Measurements from ENCODE around the gene ACOXL.
"Not testable (repeated sequence)": the region's sequence is repeated elsewhere in the genome, so short reads cannot be mapped to it uniquely, and the experiment has no call there.

The ACOXL gene

DNA sequence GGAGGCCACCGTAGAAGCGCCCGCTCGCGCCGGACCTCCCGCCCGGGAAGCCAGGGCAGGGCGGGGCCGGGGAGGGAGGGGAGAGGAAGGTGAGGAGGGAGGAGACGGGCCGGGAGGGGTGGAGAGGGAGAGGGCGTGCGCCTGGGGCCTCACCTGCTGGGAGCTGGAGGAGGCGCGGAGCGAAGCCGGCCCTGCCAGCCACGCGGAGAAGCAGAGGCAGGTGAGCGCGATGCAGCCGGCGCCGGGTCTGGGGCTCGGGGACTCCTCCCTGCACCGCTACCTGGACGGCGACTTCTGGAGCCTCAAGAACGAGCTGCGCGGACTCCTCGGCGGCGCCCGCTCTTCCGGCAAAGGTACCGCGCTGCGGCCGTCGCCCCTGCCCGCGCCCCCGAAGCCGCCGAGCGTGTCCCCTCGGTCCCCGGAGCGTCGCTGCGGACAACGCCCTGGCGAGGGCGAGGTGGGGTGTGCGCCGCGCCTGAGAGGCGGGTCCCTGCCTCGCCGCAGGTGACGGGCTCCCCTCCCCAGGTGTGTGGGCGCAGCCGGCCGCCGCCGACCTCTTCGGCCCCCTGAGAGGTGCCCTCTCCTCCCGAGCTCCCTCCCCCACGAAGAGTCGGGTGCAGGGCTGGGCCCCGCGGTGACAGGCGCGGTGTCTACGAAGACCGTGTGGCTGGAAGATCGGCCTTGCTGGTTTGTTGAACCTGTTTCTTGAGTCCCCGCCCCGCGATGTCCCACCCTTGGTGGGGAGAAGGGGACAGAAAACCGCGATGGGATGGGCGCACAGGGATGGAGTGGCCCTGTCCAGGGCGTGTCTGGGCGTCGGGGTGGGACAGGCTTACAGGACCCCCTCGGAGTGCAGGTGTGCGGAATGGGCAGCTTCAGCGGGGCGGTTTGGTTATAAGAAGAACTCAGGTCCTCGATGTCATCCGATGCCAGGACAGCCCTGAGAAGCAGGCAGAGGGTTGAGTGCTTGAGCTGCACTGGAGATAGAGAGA is at the start of gene ACOXL:
Gene ACOXL, plus strand, starts transcription at position 152 of the 992 bp plus-strand sequence. CDS start 35,817 bp downstream, outside the sequence.
- no peak for DNase-seq

DNA sequence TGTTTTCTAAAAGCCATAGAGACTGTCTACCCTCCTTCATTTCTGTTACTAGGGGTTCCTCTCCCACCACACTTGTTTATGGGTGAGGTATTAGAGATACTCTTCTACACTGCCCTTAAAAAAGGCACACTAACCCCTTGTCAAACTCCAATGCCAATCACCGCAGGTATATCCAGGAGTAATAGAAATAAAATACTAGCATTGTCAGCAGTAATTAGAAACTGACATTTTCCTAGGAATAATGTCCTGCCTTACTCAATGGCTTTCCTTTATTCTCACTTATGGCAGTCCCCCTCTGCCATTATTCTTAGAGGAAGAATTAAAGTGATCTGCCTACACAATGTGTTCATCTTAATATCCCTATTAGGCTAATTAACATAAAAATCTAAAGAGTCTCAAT is 49.5 kb upstream of the ACOXL start:
- no peak for DNase-seq

DNA sequence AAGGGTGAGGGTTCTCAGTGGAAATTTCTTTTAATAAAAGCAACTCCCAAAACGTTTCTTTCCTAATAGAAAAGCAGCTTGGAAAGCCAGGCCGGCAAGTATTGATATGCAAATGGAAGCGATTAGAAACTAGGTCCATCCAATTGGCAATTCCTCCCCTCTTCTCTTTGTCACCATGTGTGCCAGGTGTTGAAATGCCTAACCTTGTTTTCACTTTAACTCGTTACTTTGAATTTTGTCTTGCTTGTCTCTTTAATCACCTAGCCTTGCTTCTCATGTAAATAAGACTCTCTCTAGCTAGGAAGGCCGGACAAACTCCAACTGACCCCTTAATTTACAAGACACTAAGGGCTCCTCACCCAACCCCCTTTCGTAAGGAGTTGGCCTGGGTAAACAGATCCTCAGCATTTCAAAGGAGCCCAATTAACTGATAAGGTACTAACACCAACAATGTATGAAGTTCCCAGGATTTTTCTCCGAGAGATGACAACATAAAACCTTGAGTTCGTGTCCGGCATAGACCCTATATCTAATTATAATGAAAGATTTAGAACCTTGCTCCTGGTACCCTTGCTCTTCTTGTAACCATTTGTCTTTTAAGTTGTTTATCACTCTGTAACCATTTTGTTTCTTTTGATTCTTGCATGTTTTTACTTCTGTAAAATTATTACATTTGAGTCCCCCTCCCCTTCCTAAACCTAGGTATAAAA is 44.4 kb upstream of the ACOXL start:
- not testable (repeated sequence) for DNase-seq

DNA sequence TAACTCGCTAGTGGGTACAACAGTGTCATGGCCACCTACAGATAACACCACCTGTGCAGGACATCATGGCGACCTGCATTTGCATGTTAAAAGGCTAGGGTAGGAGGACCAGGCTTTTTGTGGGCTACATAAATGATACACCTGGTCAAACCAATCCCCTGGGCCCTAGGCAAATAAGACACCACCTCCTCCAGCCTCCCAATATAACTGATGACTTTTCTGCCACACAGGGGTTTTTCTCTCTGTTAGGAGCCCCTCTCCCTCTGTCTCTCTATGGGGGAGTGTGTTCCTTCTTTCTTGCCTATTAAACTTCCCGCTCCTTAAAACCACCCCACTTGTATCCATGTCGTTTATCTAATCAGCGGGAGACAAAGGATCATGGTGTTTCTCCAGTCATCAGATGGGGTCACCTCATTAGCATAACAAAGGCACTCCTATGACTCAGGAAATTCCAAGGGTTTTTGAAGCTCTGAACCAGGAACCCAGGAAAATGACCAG is 43.7 kb upstream of the ACOXL start:
- no peak for DNase-seq

DNA sequence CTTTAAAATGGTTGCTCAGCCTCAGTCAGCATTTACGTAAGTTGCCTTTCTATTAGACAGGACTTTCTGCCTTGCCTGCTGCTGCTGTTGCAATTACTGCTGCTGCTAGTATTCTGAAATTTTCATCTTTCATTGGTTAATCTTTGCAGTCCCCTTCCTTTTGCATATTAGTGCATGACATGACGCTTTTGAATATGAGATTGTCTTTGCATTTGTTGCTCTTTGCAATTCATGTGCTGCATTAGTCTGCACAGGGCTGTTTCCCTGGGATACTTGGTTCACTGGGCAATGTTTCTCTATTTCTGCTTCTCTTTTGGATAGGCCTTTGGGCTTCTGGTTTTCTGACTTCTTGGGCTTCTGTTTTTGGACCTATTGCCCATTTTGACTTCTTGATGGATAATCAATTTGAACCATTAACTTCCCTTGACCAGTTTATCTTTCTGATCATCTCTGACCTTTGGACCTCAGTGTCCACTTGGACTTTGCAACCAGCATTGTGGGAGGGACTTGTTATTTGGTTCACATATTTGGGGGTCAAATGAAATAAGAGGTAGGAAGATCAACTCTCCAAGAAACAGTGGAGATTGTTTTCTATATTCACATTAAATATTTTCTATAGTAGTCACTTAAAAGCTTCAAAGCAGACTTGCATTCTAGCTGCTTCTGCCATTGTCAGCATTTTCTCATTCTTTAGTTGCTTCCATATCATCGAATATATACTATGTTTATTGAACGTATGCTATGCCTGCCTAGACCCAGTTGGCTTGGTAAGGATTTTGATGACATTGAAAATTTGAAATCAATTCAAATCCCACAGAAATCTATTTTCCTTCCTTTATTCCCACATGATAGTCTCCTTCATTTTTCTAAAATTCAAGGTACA is 42.0 kb upstream of the ACOXL start:
- DNase-seq = no peak

DNA sequence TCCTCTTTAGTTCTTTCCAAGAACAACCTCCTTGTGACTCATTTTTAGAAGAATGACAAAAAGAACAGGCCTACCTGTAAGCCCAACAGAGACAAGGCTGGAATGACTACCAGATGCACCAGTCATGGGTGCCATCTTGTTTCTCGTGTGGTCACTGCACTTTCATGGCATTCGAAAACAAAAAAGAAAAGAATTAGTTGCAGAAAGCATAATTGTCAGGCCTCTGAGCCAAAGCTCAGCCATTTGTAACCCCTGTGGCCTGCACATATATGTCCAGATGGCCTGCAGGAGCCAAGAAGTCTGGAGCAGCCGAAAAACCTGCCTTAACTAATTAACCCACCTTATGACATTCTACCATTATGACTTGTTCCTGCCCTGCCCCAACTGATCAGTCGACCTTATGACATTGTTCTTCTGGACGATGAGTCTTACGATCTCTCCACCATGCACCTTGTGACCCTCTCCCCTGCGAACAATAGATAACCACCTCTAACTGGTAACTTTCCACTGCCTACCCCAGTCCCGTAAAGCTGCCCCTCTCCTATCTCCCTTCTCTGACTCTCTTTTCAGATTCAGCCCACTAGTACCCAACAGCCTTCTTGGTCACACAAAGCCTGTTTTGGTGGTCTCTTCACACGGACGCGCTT is 40.6 kb upstream of the ACOXL start:
- DNase-seq = no peak

DNA sequence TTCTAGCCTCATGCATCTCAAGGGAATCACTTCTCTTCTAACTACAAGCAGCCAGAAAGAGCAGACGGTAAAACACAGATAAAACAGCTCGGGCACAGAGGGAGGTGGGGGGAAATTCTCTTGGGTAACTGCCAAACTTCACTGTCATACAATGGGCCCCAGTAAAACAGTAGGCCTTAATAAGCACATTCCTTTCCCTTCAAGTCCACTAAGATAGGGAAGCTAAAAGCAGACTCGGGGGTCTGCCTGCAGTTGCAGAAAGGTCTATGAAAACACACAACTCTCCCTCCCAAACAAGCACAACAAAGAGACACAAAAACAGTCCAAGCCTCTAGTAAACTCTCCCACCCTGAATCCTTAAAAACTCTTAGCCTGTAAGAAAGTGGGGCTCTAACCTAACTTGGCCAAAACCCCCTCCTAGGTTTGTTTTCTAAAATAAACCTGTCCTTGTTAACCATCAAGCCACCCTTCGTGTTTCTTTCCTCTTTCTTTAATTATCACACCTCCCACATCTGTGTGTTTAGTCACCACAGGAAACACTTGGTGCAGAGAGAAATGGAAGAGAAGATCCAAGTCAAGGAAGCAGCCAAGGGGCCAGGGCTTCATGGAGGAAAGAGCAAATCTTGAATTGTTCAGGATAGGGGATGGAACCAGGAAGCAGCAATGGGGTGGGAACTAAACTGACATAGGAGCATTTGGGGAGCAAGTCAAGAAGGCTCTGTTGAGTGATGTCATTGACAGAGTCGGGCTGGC is 37.1 kb upstream of the ACOXL start:
- not testable (repeated sequence) for DNase-seq

DNA sequence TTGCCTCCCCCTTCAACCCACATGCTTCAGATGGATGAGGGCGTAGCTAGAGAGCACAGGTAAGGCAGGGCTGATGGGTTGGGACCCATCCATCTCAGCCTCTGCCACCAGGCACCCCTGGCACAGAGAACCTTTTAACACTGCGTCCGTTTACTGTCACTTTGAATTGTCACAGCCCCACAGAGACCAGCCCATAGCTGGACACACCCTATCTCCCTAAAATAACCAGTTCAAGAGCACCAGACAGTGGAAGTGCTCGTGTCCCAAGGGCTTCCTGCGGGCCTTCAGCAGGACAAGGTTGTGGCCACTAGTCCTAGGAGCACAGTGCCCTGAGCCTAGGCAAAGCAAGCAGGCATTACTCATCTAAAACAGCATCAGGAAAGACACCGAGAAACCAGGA is 34.1 kb upstream of the ACOXL start:
- not testable (repeated sequence) for DNase-seq

DNA sequence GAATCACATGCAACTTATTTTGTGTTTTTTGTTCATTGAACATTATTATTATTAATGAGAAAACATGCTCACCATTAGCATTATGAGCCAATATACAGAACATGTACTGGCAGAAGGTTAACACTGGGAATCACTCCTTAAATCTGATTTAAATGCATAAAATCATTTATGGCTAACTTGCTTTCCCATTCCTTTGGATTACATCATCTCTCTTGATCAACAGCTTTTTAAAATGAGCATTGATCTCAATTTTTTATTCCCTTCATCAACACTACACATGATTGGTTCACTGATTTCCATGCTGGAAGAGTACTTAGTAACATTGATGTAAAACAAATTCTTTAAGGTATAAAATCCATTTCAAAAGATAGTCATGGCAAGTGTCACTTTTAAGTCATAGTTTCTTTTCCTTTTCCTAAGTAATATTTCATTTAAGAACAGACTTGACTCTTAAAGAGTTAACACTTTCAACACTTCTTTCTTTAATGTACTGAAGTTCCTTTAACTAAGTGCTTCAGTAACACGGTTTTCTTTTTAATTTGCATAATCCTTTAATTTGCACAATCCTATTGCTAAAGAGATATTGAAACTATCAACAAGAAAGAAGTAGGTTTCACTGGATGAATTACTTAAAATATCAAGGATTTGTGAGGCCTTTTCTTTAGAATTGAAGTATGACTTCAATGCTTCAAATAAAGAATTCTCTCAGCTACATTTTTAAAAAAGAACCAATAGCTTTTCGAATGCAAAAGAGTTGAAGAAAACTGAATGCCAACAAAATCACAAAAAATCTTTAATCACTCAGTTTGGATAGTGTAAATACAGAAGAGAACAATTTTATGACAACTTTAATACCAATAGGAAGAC is 29.6 kb upstream of the ACOXL start:
- no peak for DNase-seq

DNA sequence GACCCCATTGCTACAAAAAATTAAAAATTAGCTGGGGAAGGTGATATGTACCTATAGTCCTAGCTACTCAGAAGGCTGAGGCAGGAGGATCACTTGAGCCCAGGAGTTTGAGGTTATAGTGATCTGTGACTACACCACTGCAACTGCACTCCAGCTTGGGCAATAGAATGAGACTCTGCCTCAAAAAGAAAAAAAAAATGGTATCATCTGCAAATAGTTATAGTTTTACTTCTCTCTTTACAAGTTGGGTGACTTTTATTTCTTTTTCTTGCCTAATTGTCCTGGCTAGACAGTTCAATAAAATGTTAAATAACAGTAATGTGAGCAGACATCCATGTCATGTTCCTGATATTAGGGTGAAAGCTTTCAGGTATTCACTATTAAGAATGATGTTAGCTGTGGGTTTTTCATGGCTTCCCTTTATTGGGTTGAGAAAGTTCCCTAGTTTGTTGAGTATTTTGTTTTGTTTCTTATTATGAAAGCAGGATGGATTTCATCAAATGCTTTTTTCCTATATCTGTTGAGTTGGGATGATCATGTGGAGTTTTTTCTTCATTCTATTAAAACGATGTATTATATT is 24.9 kb upstream of the ACOXL start:
- no peak for DNase-seq

DNA sequence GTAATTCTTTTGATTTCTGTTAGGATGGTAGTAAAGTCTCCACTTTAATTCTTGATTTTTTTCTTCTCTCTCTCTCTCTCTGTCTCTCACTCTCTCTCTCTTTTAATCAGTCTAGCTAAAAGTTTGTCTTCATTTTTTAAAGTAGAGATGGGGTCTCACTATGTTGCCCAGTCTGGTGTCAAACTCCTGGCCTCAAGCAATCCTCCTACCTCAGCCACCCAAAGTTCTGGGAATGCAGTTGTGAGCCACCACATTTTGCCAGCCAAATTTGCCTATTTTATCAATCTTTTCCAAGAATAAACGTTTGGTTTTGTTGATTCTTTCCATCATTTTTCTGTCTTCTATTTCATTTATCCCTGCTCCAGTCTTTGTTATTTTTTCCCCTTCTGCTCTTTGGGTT is 23.9 kb upstream of the ACOXL start:
- DNase-seq = no peak

DNA sequence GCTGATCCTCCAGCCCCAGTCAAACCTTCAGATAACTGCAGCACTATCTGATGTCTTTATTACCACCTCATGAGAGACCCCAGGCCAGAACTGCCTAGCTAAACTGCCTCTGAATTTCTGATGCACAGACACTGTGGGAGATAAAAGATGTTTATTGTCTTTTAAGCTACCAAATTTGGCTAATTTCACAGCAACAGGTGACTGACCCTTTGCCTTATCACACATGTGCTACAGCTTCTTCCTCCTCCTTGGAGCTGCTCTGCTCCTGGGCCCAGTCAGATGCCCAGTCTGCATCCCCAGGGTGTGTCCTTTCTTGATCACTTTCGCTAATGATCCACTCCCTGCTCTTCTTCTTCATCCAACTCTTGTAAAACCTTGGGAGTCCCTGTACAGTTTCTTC is 19.6 kb upstream of the ACOXL start:
- no peak for DNase-seq

DNA sequence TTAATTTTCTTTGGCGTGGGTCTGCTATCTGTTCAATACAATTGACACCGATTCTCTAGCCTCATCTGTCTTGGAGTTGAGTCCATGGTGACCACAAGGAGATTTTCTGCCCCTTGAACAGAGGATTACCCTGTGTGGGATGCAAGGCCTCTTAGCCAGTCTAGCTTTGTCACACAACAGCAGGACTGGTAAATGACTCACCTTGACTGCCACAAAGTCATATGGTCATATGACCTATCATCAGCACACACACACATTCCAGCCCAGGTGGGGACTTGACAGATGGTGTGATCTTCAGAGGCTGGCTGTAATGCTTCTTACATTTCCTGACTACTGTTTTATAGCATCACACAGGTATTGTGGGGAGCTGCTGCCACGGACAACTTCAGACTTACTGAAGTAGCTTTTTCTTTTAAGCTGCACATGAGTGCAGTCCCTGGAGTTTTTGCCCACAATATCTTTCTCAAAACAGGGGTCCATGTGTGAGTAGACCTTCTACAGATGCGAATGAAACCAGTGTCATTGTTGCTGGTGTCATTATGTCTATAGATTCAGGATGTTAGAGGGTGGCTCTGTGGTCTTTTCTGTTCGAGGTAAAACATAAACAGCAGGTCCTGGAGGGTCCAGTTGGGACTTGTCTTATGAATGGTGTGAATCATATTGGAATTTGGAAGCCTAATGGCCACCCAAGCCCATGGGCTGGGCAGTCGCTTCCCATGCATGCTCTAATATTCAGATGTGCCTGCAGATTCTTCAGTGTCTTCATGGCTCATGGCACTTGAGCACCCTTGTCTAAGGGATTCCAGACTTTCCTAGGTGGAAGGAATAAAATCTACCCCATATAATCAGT is 18.6 kb upstream of the ACOXL start:
- no peak for DNase-seq

DNA sequence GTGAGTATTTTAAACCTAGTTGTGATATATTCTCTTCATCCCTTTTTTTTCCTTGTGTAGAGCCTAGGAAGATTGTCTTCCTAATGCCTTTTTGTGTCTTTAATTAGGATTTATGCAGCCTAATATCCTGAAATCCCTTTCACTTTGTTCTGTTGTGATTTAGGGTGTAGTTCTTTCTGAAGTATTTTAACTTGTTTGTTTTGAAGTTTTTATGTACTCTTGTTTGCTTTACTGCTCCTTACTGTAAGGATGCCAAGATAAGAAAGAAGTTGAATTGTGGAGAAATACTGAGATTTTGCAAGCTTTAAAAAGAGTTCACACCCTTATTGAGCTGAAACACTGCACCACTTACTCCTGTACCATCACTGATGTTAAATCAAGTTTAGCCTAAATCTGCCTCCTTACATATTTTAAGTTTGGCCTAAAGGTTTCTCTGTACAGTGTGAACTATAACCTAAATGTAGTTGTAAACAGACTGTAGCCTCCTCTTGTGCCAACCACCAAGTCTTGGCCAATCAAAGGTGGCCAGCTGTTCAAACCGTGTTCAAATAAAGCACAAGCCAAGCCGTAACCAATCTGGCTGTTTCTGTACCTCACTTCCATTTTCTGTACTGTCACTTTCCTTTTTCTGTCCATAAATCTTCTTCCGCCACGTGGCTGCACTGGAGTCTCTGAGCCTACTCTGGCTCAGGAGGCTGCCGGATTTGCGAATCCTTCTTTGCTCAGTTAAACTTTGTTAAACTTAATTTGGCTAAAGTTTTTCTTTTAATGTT is 17.7 kb upstream of the ACOXL start:
- no peak for DNase-seq

DNA sequence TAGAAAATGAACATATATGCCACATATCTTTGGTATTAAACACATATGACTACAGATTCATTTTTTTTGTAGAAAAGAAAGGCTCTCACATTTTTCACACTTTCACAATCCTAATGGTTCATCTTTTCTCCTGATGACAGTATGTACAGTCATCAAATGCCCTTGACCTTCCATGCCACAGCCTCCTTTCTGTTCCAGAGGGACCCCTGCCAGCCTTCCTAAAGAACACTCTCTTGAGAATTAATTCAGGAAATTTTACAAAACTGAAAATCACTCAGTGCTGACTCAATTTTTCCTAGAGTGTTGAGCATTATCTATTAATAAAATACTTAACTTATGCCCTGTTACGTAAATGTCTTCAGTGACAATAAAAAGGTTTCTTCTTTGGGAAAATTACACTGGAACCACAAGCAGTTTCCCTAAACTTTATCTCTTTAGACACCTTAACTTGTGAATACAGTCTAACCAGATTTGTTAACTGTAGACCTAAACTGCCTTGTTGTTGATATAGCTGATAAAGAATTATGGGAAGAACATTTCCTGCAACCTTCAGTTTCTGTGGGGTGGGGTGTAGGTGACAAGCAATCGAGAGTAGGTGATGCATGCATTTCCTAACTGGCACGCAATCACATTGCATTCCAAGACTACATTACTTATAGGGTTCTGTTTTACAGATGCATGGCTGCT is 15.3 kb upstream of the ACOXL start:
- no peak for DNase-seq

DNA sequence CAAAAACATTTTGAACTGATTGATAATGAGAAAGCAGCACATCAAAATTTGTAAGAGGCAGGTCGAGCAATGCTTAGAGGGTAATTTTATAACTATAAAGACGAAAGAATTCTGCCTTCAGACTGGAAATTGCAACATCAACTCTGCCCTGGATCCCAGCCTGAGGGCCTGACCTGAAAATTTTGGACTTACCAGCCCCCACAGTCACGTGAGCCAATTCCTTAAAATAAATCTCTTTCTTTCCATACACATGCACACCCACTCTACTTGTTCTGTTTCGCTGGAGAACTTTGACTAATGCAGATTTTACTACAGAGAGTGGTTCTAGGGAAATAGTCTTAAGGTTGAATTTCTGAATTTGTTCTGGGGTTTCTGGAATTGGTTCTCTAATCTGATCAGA is 14.6 kb upstream of the ACOXL start:
- no peak for DNase-seq

DNA sequence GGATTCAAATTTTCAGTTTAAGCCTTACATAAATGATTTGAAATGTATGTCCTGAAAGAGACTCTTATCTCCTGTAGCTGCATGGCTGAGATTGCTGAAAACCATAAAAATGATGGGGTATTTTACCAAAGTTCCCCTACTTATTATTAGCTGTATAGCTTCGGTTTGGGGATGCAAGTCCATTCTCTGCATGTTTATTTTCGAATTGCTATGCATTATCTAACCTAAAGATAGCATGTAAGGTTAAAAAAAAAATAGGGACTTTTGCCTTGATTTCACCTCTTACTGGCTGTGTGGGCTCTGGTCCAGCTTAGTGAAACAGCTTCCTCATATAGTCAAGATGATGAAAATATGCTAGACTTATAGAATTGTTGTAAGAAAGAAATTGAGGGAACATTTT is 14.0 kb upstream of the ACOXL start:
- DNase-seq = no peak

DNA sequence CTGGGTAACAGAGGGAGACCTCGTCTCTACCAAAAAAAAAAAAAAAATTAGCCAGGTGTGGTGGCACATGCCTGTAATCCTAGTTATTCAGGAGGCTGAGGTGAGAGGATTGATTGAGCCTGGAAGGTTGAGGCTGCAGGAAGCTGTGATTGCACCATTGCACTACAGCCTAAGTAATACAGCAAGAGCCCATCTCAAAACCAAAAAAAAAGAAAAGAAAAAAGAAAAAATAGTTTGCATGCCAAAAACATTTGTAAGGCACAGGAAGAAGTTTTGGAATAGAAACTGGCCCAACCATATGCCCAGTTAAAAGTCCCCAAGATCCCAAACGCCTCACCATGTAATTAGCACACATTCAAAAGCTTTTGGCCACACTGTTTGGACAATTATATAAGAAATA is 13.4 kb upstream of the ACOXL start:
- no peak for DNase-seq

Measured in GF-D8 (cell line).